ENCODE results near the gene SIPA1L3.

SIPA1L3 gene

GRCh38 chr19:37928527-37929286 is 21.7 kb downstream of the SIPA1L3 start:
- no peak overlapping the region for H3K4me3 ChIP-seq (ENCODE audit: low read depth, low read length)
- no peak for TF ChIP-seq CTCF (conservative IDR thresholded peaks at IDR 0.05; ENCODE audit: low read depth, low read length)
- no peak for DNase-seq (ENCODE audit: low read depth)

DNA sequence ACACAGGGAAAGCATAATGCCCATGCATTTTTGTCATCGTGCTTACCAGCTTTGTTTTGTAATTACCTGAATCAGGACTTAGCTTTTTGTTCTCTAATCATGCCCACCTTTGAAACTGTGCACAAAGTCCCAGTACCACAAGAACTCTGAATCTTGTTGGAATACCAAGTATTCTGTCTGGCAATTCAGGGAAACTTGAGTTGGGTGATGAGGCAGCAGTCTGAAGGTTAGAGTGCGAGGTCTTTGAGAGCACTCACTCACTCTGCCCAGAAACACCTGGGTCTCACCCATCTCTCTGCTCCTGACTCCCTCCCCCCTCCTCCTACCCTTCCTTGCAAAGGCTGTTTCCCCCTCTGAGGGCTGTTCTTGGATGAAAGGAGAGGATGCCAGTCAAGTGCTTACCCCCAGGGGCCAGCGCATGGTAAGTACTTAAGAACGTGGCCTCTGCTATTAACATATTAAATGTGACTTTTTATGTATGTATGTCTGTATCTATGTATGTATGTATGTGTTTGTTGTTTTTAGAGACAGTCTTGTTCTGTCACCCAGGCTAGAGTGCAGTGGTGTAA is 22.4 kb downstream of the SIPA1L3 start:
- H3K4me3 ChIP-seq (ENCODE audit: low read depth, low read length), result no peak overlapping the region
- no peak for DNase-seq (ENCODE audit: low read depth)
- no peak for TF ChIP-seq CTCF (conservative IDR thresholded peaks at IDR 0.05; ENCODE audit: low read depth, low read length)

GRCh38 chr19:37930416-37930815 is 23.4 kb downstream of the SIPA1L3 start:
- TF ChIP-seq CTCF (conservative IDR thresholded peaks at IDR 0.05; ENCODE audit: low read depth, low read length), result no peak
- no peak overlapping the region for H3K4me3 ChIP-seq (ENCODE audit: low read depth, low read length)
- peak; percentile 64 for DNase-seq (ENCODE audit: low read depth)

DNA sequence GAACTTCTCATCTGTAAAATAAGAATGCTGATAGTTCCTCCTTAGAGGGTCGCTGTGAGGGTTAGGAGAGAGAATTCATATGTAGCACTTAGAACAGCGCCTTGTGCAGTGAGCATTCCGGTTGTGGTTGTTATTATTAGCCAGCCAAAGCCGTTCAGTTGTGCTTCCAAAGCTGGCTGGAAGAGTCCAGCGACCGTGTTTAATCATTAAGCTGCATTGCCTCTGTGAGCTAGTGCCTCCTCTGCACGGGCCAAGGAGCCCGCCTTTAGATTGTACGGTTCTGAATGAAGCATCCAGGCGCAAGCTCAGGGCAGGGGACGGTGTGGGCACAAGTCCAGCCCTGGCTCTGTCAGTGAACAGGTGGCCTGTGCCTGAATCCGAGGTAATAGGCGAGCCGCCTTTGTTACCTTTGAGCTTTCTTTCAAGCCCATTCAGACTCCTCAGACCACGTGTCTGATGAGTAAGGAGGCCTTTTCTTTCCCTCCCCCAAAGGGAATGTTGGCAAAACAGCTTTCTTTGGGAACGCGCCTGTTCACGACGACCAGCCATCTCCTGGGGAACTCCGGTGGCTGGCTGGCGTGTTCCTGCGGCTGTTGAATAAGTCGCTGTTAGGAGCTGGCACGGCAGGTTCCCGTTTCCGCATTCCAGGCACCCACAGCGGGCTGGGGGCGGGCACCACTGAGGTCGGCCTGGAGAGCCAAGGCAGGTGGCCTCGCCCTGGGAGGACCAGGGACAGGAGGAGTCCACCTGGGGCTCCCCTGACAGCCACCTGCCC is 25.1 kb downstream of the SIPA1L3 start:
- peak; percentile 28 for TF ChIP-seq CTCF (conservative IDR thresholded peaks at IDR 0.05; ENCODE audit: low read depth, low read length)
- peak; percentile 67 for DNase-seq (ENCODE audit: low read depth)
- peak overlapping the region; percentile 42 for H3K4me3 ChIP-seq (ENCODE audit: low read depth, low read length)

DNA sequence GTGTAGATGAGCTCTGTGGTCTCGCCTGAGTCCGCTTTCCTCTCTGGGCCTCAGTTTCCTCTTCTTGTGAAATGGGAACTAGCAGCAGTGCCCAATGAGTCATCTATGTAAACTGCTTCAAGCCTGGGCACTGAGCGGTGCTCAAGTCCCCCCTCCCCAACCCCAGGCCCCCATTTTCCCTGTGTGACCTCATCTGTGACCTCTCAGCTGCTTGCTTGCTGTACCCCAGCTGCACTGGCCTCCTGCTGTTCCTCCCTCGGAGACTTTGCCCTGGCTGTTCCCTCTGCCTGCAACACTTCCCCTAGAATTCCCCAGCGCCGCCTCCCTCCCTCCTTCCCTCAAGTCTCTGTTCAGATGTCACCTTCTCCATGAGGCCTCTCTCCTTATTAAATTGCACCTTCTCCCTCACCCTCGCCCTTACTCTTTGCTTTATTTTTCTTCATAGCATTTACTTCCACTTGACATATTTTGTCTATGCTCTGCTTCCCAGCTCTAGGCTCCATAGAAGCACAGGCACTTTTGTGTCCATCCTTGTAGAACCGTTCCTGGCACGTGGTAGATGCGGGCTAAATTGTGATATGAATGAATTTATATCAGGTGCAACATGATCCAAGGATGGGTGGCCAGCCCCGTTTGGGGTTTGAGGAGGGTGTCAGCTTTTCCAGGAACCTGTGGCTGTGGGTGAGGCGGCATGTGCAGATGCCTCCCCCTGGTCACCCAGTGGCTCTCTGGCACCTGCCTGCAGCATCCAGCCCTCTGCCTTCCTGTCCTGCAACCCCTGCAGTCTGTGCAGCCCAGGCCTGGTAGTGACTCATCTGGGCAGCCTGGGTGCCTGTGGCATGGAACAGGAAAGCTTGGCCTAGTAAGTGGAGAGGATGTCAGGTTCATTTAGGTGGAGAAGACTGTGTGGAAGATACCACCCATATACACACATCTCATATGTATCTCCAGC is 26.3 kb downstream of the SIPA1L3 start:
- peak; percentile 40 for DNase-seq (ENCODE audit: low read depth)
- H3K4me3 ChIP-seq (ENCODE audit: low read depth, low read length), result no peak overlapping the region
- no peak for TF ChIP-seq CTCF (conservative IDR thresholded peaks at IDR 0.05; ENCODE audit: low read depth, low read length)

GRCh38 chr19:37933937-37934358 is 26.9 kb downstream of the SIPA1L3 start:
- peak; percentile 72 for DNase-seq (ENCODE audit: low read depth)
- H3K4me3 ChIP-seq (ENCODE audit: low read depth, low read length), result no peak overlapping the region
- TF ChIP-seq CTCF (conservative IDR thresholded peaks at IDR 0.05; ENCODE audit: low read depth, low read length), result no peak

Data from choroid plexus epithelial cell (primary cell).